Muscle of arm (tissue), 12 donors: Measurements from ENCODE around the gene PRIMPOL. TPM values are rescaled to one million over a fixed set of nuclear protein-coding genes. Genes with fewer than 3 reads are reported as not detected.

Experiments
- DNase-seq: peaks from one replicate; pipeline ENCODE4 v3.0.0-alpha.2; 2013
- polyA plus RNA-seq, 12 donors: library from polyadenylated mRNA; unstranded; fragments of 120-200 nt; gene quantifications; one replicate each; pipeline ENCODE4 v1.2.1, GENCODE V29; 2013; ENCODE audit not compliant: insufficient read length in 12 of 12

Gene PRIMPOL
- polyA plus RNA-seq, 12 donors: 23.4 to 53.0 (median 30.0) TPM; not detected in 1

DNA sequence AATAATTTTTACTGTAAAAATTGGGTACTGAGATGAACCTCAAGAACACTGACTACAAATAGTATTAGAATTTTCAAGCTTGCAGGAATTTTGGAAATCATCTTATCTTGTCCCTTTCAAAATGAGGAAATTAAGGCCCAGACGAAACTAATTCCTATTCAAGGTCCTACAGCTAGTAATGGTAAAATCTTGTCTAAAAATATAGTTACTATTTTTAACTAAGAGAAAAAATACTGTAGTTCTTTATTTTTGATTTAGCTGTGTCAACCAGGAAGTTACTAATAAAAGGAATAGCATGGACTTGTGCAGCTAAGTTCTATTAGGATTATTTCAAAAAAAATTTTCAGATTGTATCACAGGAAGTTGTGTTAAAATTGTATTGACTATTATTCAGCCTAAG, 12.7 kb downstream of the PRIMPOL start:
- DNase-seq: no peak

DNA sequence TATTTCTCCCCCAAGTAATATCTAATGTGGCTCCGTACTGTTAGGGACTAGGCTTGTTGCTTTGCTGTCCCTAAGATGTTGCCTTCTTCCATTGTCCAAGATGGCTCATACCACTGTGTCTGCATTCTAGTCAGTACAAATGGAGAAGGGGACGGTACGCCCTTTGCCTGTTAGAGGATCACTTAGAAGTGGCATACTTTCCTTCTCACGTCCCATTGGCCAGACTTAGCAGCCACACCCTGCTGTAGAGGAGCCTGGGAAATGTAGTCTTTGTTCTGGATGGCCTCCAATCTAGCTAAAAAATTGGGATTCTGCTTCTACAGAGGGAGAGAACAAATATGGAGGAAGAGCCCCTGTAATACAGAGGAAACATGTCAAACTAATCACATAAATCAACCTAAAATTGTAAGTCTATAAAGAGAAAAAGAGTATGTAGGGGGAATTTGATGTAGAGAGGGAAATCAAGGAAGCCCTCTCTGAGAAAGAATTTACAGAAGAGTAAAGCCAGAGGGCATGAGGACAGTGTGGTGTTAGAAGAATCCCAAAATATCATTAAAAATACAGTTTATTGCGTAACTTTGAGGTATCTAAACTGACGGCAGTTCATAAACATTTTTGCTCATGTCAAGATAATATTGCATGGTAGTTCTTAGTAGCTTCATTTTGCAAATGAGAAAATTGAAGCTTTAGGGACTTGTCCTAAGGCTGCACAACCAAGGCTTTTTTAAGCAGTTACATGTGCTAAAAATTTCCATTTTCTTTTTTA, 15.1 kb downstream of the PRIMPOL start:
- no peak for DNase-seq

DNA sequence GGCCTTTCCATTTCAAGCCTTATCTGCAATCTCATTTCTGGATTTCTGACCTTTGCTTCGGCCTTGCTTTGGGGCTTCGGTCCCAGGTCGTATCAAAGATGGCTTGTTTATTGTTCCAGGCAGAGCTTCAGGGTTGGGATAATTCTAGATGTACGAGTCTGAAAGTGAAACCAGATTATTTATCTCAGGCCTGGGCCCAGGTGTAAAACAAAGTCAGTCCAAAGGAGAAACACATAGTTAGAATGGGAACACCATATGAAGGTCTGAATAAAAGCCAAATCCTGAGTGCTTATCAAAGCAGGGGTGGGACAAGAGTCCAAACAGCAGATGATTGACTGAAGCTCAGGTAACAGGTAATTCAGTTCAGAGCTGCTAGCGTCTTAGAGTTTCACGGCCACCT, 17.1 kb downstream of the PRIMPOL start:
- no peak for DNase-seq

DNA sequence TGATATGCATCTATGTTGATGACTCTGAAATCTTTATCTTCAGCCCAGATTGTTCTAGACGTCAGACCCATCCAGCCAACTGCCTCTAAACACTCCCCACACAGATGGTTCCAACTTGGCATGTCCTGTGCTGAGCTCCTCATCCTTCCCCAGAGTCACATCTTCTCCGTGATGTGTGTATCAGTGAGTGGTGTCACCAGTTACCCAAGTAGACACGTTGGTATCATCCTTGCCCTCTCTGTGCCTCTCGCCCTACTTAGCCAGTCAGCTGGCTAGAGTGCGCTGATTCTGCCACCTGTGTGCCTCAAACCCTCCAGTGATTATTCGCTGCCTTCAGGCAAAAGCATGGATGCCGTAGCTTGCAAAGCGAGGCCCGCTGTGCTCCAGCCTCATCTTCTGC, 18.6 kb downstream of the PRIMPOL start:
- DNase-seq: no peak

DNA sequence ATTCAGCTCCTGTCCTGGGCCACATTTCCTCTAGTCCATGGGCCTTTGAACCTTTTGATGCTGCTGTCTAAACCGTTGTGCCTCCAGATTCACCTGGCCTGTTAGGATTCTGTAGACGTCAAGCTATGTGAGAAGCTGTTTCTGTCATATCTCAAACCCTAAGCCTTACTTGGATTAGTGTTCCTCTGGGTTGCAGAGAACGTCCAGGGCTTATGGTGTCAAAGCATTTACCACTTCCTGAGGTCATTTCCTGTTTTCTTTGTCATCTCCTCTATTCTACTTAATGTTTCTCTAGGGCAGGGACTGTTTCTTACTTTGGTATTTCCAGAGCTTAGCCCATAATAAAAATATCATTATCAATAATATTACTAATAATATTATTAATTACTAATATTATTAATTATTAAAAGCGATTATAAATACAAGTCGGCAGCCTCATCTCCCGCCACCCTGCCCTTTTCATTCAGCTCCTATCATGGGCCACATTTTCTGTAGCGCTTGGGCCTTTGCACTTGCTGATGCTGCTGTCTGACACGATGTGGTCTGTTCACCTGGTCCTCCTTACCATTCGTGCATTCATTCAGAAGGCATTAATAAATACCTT, 19.1 kb downstream of the PRIMPOL start:
- DNase-seq: no peak

DNA sequence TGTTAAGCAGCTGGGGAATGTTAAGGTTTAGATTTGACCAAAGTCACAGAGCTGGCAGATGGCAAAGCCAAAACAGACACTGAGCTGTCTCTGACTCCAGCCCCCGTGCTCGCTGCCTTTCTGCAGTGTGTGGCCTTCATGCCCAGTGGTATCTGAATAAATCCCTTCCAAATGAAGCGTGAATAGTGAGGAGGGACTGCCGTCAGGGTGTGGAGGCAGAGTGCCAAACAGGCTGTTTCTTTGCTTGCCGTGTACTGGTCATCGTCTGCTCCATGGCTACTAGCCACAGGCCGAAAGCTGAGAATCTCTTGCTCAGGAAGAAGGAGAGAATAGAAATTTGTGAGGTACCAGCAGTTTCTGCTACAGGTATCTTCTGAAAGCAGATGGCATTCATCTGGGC, 19.7 kb downstream of the PRIMPOL start:
- no peak for DNase-seq

DNA sequence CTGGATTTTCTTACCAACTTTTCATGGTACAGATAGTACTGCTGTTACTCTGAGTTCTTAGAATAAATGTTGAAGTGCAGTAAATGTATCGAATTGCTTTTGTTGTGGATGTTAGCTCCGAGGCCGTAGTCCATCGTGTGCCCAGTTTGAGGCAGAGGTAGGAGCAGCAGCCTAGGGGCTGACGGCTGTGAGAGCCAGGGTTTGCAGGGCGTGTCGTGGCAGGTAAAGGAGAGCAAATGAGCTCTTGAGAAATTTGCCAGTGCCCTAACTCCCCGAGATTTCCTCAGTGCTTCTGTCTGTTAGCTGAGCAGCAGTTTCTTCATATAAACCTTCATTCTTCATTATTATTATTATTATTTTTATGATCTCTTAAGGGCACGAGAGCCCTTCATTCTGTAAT, 21.6 kb downstream of the PRIMPOL start:
- DNase-seq: no peak

DNA sequence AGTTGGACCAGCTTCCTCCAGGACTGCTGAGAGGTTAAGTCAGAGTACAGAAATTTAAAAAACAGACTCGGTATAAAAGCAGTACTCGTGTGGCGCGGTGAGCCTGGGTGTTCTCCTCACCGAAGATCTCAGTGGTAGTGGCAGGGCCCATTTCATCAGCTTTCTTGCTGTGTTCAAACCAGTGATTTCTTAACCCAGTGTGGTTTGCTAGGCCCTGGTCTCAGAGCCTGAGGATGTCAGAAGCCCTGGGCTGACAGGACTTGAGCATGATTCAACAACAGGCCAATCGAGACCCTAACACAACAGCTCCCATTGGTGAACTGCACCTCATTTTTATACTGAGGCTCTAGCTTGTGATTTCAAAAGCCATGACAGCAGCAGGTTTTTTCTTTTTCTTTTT, 23.2 kb downstream of the PRIMPOL start:
- no peak for DNase-seq

DNA sequence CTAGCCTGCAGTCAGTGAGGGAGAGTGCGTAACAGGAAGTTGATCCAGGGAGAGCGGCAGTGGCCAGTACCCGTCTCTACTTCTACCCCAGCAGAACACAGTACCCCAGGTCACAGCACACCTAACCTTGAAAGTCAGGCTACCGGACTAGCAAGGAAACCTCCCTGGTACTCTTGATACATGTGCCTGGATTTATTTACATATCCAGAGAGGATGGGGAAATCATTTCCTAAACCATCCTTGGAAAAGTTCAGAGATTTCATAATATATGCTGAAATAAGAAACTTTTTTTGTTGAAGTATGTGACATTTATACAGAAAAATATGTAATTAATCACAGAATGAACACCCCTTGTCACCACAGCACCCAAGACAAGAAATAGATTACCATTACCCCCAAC, 24.5 kb downstream of the PRIMPOL start:
- no peak for DNase-seq

DNA sequence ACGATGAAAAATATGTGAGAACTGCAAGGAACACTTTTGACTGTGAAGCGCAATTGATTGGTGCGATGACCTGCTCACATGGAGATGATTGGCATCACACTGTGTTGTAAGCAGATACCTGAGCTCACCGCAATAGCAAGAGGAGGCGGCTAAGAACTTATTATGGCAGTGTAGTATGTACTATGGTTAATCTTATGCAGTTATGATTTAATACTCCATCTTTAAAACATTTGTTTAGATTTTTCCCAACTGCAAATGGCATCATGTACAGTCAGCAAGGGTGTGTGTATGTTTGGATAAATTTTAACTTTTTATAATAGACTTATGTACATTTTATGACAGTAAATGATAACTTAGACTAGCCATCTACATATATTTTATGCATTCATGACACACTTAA, 25.5 kb downstream of the PRIMPOL start:
- DNase-seq: no peak

DNA sequence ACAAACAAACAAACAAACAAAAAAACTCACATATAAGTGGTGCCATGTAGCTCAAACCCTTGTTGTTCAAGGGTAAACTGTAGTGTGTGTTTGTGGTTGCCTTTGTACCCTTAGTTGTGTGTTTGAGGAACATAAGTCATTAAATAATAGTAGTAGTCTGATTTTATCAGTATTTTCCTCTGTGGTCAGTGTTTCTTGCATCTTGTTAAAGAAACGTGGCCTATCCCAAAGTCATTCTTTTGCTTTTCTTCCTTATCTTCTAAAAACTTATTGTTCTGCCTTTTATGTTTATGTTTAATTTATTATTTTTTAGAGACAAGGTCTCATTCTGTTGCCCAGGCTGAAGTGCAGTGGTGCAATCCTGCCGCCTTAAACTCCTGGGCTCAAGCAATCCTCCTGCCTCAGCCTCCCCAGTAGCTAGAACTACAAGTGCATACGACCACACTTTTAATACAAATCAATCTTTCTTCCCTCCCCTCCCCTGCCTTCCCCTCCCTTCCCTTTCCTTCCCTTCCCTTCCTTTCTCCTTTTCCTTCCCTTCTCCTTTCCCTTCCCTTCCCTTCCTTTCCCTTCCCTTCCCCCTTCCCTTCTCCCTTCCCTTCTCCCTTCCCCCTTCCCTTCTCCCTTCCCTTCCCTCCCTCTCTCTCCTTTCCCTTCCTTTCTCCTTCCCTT, 26.4 kb downstream of the PRIMPOL start:
- no peak for DNase-seq

DNA sequence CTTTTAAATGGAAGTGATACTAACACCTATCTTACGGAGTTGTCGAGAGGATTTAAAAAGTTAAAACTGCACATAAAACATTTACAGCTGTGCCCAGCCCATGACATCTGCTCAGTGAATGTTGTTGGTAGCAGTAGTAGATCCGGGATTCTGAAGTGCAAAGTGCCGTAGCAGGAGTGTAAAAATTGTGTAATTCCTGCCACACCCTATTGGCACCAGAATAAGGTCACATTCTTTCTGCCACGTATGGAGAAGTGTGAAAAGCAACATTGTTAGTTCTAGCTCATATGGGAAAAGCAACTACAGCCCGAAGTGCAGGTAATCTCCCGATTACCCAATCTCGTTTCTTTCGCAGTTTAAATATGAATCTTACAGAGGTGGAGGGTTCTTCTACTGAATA, 31.2 kb downstream of the PRIMPOL start:
- DNase-seq: no peak

DNA sequence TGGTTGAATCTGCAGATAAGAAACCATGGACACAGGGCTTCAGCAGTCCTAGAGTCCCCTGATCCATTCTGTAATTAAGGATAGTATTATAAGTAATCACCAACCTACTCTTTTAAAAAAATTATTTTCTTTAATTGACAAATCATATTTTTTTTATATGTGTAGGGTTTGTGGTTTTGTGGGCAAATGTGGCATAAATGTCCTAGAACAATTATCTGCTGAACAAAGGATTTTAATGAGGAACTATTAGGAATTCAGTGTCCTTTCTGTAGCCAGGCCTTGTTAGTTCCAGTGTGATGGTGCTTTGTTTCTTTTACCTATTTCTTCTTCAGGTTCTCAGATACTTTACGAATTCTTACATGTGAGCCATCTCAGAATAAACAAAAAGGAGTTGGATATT, 32.4 kb downstream of the PRIMPOL start:
- DNase-seq: no peak

DNA sequence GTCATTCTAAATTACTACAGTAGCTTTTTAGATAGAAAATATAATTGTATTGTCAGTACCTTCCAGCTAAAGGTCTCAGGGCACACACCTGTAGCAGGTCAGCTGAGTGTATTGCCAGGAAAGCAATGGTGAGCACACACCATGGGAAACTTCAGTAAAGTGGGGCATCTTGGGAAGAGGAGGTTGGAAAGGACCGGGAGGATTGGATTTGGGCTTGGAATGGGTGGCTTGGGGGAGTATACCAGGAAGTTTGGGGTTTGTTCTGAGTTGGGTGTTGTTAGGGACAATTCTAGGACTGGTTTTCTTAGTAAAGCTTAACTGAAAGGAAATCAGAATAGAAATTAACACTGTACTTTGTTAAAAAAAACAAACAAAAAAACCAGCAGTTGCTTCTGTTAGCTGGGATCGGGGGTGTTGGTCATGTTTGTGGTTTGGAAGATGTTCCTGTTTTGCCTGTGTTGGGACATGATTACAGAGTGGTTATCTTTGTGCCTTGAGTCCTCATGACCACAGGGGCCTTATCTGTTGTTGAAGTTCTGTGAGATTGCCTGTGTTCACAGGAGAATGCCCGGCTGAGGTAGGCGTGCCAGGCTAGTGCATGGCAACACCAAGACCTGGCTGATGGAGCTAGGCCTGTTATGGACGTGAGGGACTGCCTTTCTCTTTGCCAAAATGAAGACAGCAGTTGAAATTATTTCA, 35.1 kb downstream of the PRIMPOL start:
- DNase-seq: no peak

DNA sequence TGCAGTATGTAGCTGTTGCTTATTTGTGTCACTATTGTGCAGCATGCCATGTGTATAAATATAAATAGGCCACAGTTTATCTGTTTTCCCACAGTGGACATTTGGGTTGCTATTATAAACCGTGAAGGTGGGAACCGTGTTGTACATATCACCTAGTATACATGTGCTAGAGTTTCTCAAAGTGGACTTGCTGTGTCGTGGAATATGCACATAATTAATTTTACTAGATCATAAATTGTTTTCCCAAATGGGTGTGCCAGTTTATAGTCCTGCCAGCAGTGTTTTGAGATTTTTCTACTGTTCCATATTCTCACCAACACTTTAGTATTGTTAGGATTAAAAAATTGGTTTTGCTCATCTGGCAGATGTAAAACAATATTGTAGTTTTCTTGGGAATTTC, 38.5 kb downstream of the PRIMPOL start:
- DNase-seq: no peak

DNA sequence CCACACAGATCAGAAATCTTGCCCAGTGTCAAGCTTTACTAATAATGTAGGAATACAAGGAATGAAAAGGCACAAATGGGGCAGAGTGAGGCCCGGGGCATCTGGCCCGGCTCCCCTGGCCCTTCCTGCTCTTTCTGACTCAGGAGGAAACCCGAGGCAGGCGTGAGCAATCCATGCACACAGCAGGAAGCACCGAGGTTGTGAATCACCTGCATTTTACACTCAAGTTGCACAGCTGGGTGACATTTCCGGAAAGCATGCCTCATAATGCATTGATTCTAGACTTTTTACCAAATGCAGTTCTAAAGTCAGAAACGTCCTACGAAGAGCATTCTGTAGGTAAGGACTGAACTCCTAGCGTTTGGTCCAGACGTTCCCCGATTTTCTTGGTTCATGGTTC, 38.9 kb downstream of the PRIMPOL start:
- DNase-seq: no peak

DNA sequence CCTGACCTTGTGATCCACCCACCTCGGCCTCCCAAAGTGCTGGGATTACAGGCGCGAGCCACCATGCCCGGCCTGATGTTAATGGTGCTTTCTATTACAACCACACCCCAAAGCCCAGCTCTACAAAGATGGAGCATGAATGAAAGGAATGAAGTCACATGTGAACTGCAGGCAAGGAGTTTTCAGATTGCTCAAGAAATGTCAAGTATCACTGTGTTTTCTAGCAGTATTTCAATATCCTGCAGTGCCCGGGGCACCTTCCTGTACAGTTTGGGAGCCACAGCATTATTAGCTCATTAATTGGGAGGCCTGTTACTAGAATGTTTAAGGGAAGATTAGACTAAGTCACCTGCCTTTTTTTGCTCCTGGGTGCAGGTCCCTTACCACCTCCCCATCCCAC, 40.1 kb downstream of the PRIMPOL start:
- DNase-seq: no peak

DNA sequence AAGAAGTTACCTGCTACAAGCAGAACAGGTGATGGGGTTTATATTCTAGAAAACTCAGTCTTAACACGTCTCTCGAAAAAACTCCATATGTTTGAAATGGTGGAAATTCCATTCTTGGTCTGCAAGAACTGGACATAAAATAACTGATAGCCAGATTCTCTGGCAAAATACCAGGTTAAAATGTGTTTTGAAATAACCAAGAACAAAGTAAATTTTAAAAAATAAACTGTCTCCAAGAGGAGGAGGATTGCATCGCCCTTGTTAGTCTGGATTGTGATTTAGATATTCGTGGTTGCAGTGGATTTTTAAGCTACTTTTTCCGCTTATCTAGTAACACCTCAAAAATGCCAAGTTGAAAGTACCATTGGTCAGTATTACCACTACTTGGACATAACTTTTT, 43.5 kb downstream of the PRIMPOL start:
- DNase-seq: no peak

DNA sequence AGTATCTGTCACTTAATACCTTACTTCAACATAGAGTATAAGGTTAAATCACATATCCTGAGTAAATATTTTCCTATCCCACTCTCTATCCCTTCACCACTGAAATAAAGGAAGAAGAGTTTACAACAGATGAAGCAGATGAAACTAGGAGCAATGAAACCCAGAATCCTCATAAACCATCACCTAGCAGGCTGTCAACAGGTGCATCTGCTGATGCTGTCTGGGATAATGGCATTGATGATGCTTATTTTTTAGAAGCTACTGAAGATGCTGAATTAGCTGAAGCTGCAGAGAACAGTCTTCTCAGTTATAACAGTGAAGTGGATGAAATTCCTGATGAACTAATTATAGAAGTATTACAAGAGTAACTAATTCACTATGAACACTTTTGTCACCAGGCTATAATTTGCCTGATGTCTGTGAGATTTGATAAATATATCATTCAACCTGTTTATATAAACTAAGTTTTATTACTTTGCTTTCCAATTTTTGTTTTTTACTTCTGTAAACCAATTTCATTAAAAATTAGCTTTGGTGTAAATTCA, 44.9 kb downstream of the PRIMPOL start:
- DNase-seq: no peak

DNA sequence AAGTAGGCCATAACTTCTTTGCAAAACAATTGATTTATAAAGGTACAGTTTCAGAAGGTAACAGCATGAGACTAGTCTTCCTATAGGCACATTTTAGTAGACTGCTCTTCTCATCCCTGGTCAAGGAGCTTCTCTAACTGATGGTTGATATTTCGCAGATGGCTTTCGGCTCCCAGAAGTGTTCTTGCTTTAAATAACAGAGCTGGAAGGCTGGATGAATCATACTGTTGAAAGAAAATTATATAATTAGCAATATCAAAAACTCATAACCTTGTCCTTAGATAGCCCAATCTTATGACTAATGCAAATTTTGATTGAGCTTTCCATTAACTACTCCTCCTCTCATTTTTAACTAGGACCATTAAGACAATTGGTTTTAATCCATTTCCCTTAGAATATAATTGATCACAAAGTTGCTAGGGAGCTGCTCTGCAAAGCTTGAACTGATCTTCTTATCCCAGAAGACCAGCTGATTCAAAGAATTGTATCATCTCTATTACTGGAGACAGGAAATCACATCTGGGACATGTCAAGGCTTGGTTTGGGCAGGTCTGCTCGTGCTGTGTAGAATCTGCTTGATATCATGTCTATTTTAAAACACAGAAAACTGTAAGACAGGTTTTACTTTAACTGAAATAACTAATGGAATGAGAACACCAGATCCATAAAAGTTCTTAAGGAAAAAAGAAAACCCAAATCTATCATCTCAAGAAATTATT, 45.8 kb downstream of the PRIMPOL start:
- DNase-seq: no peak

DNA sequence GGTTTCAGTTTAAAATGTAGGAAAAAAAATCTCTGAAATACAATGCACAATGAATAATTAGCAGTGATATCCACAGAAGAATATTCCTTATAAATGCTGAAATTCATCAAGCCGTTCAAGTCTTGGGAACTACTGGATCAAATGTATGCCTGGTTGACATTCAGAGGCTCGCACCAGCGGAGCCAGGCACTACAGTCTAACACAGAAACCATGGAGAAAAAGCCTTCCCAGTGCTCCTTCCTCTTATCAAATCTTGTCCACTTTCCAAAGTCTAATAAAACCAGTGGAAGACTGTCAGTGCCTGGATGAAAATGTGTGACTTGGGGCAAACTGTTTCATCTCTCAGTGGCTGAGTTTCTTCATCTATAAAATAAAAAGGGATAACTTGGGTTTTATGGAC, 48.4 kb downstream of the PRIMPOL start:
- no peak for DNase-seq

DNA sequence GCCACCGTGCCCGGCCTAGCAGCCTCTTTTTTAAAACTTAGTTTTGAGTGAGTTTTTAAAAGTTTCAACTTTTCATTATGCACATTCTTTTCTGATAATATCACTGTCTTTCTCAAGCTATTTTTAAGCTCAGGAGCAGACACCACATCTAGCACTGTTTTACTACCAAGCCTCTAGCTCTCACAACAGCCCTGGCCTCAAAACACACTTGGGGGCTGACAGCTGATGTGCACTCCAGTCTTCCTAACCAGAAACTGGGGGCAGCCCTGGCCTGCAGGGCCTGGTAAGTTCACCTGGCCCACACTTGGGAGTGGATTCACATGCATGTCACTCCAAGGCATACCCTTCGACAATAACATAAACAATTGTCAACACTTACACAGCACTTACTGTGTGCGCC, 50.4 kb downstream of the PRIMPOL start:
- no peak for DNase-seq
